HG03039 (cell line): ENCODE measurements around the gene GFY.

ENCODE experiments used
- ATAC-seq: cut with Tn5 transposase; IDR thresholded peaks from one replicate; pipeline ENCODE4 v1.9.1; 2021; ENCODE audit warnings: mild to moderate bottlenecking, moderate library complexity; ENCODE audit not compliant: unreplicated experiment

The GFY gene

GRCh38 chr19:49408816-49409440, 16.3 kb upstream of the GFY start:
- ATAC-seq = no peak

GRCh38 chr19:49409441-49410029, 15.7 kb upstream of the GFY start:
- no peak for ATAC-seq

- no peak for ATAC-seq
Observed at GRCh38 chr19:49411681-49412326, 13.4 kb upstream of the GFY start.

- ATAC-seq = no peak
Observed at GRCh38 chr19:49413348-49413747, 11.8 kb upstream of the GFY start.

GRCh38 chr19:49414256-49414655, 10.9 kb upstream of the GFY start:
- no peak for ATAC-seq

GRCh38 chr19:49415102-49415809, 9.9 kb upstream of the GFY start:
- no peak for ATAC-seq

GRCh38 chr19:49415810-49416200, 9.4 kb upstream of the GFY start:
- no peak for ATAC-seq

GRCh38 chr19:49417088-49417487, 8.1 kb upstream of the GFY start:
- no peak for ATAC-seq

- ATAC-seq = no peak
Observed at GRCh38 chr19:49418511-49418910, 6.7 kb upstream of the GFY start.

GRCh38 chr19:49419173-49419572, 6.0 kb upstream of the GFY start:
- ATAC-seq = no peak

- ATAC-seq = no peak
Observed at GRCh38 chr19:49420227-49420626, 5.0 kb upstream of the GFY start.

- no peak for ATAC-seq
Observed at GRCh38 chr19:49421039-49421877, 3.9 kb upstream of the GFY start.

- no peak for ATAC-seq
Observed at GRCh38 chr19:49421878-49422202, 3.3 kb upstream of the GFY start.

GRCh38 chr19:49422407-49423070, 2.6 kb upstream of the GFY start:
- no peak for ATAC-seq

- no peak for ATAC-seq
Observed at GRCh38 chr19:49423071-49423984, 1.9 kb upstream of the GFY start, which contains the start of gene PTH2. Gene PTH2 (minus strand): TSS chr19:49423441. CDS start chr19:49423339, 102 bp downstream.

GRCh38 chr19:49423985-49424303, 1.2 kb upstream of the GFY start:
- no peak for ATAC-seq

GRCh38 chr19:49425922-49426592, 869 bp downstream of the GFY start:
- no peak for ATAC-seq

- ATAC-seq = no peak
Observed at GRCh38 chr19:49427339-49427738, 2.2 kb downstream of the GFY start.
